GM19455 (cell line): Measurements from ENCODE around the gene ANAPC4.

ENCODE experiments used
- ATAC-seq: cut with Tn5 transposase; IDR thresholded peaks from one replicate; pipeline ENCODE4 v1.9.1; 2021; ENCODE audit not compliant: unreplicated experiment

ANAPC4 gene

DNA sequence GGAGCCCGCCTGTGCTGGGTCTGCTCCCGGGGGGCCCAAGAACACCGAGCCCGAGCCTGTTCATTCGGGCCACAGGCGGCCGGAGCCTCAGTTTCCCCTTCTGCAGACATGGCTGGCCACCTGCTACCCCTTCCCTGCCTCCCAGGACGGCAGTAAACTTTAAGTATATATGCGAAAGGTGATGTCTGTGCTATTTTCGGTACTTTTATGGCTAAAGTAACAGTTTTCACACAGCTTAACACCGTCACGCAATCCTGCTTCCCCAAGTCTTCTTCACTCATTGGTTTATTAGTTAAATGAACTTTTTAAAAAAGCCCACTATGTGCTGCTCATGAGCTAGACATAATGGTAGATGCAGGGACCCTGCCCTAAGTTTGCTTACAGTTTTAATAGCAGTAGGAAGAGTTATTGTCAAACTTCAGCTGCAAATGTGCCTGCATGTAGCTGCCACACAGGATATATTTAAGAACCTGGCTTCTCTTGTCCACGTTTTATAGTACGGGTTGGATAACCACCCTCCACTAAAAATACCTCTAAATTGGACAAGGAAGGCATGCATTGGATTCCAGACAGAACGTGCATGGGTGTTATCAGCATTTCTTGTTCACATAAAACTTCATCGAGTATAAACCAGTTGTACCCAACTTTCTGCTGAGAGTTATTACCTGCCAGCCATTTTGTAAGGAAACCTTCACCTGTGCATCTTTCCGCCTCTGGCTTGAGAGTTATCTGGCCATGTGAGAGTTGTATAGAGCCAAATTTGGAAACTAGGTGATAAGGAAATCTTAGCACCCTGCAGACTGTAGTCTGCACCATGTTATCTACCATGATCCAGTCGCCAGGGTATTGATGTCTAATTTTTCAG is 741 bp downstream of the ANAPC4 start:
- peak; percentile 5 for ATAC-seq

GRCh38 chr4:25378437-25378743 is 1.3 kb downstream of the ANAPC4 start:
- no peak for ATAC-seq

DNA sequence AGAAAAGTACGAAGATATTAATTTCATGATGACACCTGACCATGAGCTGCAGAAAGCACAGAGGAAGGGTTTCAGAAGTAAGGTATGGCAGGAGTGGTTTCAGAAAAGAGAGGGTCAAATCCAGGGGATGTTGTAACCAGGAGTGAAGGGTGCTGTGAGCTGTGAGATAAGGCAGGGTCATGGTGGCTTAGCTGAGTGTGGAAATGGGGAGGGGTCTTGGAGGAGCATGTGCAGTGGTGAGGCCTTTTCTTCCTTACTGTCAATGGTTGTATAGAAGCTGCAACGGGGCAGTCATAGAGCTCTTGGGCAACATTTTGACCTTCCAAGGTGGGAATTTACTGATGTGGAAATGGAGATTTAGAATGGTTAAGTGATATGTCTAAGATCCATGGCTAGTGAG is 2.5 kb downstream of the ANAPC4 start:
- no peak for ATAC-seq

GRCh38 chr4:25383647-25384046 is 6.6 kb downstream of the ANAPC4 start:
- ATAC-seq, result no peak

- no peak for ATAC-seq
Measured at GRCh38 chr4:25386926-25387325, 9.9 kb downstream of the ANAPC4 start.

DNA sequence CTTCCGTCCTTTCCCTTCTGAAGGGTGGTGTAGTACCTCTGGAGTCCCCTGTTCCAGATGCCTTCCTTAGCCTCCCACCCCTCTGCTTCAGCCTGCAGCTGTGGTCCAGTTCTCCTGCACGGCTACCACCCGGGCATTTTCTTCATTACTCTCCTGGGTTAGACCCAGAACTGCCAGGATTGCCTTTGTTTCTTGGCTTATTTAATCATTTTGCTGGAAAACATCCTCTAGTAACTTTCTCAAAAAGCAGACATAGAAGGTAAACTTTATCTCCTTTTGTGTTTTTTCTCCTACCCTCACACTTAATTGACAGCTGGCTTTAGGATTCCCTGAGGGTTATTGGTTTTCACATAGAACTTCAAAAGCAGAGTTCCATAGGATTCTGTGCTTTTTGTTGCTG is 20.2 kb downstream of the ANAPC4 start:
- ATAC-seq, result no peak

DNA sequence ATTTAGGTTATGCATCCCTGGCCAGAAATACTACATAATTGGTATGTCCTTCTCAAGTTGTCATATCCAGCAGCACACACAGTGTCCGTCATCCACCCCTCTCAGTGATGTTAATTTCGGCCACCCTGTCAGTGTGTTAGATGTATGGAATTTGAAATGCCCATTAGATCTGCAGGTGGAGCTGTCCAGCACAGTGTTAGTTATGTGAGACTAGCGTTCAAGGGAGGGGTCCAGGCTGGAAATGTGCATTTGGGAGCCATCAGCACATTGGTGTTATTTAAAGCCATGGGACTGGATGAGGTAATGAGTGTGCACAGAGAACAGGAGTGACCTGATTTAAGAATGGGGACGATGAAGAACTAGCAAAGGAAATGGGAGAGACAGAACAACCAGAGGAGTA is 22.4 kb downstream of the ANAPC4 start:
- ATAC-seq, result no peak

- no peak for ATAC-seq
Measured at GRCh38 chr4:25401066-25401465, 24.0 kb downstream of the ANAPC4 start.

DNA sequence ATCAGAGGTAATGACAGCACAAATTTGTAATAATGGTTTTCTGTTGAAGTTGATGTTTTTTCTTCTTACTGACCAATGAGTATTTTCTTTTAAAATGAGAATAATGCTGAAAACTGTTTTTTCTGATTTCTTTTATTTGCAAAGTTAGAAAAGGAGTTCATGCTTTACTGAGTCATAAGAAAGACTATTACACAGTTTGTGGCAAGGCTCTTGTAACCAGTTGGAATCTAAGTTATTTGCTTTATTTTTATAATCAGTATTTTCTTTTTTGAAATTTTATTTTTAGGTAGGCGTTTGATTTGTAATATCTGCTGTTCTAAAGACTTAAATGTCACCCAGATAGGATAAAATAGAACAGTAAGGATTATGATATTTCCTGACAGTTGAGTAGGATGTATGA is 25.5 kb downstream of the ANAPC4 start:
- ATAC-seq, result no peak

GRCh38 chr4:25403699-25404098 is 26.6 kb downstream of the ANAPC4 start:
- ATAC-seq, result no peak

DNA sequence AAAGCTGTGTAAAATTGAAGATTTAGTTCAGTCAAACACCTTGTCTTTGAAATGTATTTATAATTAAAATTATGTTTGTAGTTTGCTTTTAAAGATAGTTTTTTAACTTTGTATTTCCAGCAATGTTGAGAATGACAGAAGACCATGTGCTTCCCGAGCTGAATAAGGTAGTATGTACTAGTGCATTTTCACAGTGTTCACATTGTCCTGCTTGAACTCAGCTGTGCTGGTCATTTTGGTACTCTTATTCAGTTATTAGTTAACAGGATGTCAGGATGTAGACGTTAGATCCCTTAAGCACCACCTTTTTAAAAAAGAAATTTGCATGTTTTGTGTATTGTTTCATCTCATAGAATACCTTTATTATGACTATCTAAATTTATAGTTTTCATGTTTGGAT is 28.4 kb downstream of the ANAPC4 start:
- no peak for ATAC-seq

GRCh38 chr4:25406081-25406692 is 29.1 kb downstream of the ANAPC4 start:
- no peak for ATAC-seq

DNA sequence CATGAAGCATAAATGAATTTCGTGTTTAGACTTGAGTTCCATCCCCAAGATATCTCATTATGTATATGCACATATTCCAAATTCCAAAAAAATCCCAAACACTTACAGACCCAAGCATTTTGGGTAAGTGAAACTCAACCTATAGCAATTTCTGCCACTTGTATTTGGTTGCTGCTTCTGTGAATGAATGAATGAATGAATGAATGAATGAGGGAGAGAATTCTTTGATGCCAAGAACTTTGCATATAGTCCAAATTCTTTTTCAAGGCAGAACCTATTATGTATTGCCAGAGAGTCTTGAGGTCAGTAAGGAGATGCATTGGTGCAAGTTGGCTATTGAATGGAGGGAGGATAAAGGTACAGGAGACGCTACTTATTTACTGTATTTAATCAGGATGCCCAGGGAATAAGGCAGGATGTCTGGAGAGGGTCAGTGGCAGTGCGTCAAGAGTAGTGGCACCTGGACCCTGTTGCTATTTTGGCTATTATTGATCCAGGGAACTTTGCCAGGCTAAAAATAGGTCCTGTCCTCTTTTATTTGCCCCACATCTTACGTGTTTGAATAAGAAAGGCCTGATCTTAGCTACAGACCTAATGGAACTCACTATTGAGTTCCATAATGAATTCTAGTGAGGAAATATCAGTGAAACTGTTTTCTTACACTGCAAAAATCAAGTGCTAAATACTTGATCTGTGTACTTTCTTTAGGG is 33.9 kb downstream of the ANAPC4 start:
- no peak for ATAC-seq

DNA sequence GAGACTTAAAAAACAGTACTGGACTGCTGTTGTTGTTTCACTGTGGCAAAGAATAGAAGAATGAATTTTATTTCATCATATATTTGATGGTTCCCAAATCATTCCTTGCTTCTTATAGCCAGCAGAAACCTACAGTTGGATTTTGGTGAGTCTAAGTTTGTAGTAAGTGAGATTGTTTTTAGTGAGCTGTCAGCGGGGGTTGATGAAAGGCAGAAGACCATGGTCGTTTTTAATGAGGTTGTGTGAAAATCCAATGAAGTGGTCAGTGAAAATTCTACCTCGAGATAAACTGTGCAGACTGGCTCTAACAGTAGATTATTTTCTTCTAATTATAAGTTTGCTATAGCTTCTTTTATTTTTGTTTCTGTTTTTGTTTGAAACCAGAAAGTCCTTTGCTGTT is 36.2 kb downstream of the ANAPC4 start:
- ATAC-seq, result no peak

- ATAC-seq, result no peak
Measured at GRCh38 chr4:25417014-25417413, 40.0 kb downstream of the ANAPC4 start.

- no peak for ATAC-seq
Measured at GRCh38 chr4:25420931-25421330, 43.9 kb downstream of the ANAPC4 start.

DNA sequence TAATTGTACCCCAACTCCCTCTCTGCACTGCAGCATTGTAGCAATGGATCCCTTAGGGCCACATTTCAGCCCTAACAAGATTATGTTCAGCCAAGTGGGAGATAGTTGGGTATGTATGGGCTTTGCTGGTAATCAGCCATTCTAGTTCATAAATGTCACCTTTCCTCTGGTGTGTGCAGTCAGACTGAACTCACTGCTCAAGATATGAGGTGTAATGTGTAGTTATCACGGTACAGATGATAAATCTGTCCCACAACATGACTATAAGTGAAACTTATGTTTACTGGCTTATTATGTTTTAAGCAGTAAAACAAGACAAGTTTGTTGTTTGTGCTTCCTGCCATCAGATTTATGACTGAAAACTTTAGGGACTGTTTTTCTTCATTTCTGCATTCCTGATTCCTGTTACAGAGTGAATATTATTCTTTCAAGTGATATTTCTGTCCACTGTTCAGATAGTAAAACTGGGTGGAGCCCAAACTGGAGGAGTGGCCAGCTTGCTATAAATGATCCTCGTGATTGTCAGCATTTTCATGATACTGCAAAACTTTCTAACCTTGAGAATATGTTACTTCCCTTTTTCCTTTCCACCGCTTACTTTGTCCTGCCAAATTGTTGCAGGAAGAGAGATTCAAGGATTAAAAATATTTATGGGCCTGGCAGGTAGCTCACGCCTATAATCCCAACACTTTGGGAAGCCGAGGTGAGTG is 44.9 kb downstream of the ANAPC4 start:
- no peak for ATAC-seq

DNA sequence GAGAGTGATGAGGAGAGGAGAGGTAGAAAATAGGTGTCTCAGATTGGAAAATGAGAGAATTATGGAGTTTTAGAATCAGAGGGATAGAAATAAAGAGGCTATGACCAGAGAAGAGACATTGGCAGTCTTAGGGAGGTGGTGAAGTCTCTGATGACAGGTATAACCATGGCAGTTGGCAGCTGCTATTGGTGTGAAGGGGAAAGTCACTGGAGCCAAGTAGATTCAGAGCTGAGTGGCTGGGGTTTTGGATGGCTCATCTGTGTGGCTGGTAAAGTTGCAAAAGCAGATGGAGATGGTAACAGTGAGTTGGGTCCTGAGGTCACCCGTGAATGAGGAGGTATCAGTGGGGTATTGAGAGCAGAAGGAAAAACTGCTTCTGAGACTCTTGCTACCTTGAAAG is 46.5 kb downstream of the ANAPC4 start:
- no peak for ATAC-seq

DNA sequence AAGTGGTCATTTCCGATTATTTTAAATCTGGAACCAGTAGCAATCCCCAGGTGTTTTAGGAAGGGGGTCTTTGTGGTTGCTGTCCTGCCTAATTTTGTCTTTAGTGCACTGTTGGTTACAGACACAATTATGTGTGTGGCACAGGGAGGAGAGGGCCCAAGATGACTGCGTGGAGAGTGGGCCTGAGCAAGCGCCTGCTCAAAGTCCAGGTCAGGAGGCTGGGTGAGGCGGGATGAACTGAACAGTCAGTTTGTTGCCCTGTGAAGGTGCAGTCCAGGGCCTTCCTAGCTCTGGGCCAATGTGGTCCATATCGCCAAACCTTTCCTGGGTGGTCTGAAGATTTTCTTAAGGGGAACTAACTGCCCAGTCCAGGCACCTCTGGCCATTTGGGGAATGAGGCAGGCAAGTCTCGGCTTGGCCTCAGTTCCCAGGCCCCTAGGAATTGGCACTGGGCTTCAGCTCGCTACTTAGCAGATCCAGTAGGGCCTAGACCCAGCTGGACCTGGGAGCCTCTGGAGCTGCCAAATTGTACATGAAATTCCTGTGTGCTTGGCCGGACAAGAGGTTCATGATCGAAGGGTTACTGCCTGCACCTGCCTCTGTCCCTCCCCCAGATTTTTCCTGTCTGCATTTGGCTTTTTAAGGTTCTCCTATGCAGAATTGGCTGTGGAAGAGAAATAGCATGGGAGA is 47.6 kb downstream of the ANAPC4 start:
- no peak for ATAC-seq

GRCh38 chr4:25425361-25425760 is 48.3 kb downstream of the ANAPC4 start:
- no peak for ATAC-seq

DNA sequence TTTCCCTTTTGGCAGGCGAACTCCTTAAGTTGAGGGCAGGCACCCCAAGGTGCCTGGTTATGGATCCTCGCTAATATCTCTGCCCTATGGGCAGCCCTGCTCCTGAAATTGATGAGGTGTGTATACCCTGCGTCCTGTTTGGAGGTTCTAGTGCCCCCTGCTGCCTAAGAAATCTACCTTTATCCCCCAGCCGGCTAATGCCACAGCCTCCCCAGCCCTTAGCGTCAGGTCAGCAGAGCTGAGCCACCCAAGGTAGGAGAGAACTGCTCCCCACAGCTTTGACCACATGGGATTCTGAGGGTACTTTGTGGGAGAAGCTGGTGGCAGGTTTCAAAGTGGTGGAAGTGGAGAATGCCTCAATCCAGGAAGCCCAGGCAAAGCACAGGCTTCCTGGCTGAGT is 50.8 kb downstream of the ANAPC4 start:
- ATAC-seq, result no peak
